ENCODE results near the gene IGFBP4.

- TF ChIP-seq POLR2A (IDR thresholded peaks at IDR 0.05): no peak
- no peak for TF ChIP-seq POLR2AphosphoS5 (IDR thresholded peaks at IDR 0.05)
- TF ChIP-seq, protein P1, sequence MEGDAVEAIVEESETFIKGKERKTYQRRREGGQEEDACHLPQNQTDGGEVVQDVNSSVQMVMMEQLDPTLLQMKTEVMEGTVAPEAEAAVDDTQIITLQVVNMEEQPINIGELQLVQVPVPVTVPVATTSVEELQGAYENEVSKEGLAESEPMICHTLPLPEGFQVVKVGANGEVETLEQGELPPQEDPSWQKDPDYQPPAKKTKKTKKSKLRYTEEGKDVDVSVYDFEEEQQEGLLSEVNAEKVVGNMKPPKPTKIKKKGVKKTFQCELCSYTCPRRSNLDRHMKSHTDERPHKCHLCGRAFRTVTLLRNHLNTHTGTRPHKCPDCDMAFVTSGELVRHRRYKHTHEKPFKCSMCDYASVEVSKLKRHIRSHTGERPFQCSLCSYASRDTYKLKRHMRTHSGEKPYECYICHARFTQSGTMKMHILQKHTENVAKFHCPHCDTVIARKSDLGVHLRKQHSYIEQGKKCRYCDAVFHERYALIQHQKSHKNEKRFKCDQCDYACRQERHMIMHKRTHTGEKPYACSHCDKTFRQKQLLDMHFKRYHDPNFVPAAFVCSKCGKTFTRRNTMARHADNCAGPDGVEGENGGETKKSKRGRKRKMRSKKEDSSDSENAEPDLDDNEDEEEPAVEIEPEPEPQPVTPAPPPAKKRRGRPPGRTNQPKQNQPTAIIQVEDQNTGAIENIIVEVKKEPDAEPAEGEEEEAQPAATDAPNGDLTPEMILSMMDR (IDR thresholded peaks at IDR 0.05): no peak
- no peak for TF ChIP-seq EP300 (IDR thresholded peaks at IDR 0.05)
Measured at GRCh38 chr17:40418428-40418706, 24.9 kb upstream of the IGFBP4 start.

Measured in sigmoid colon (tissue), 4 donors.